HepG2 (cell line): Measurements from ENCODE around the gene JOSD1.

ENCODE experiments used
- BHLHE40 ChIP-seq: IDR thresholded peaks from 2 replicates; pipeline ENCODE4 v1.6.1; 2011; ENCODE audit warnings: low read length, improper control_type of control experiment
- EED ChIP-seq: sonication (generic); formaldehyde crosslinking; IDR thresholded peaks from 2 replicates; pipeline ENCODE4 v1.5.0; 2020; ENCODE audit warnings: mild to moderate bottlenecking, missing genetic modification reagents
- FOSL2 ChIP-seq: sonication (generic); formaldehyde crosslinking; IDR thresholded peaks from 2 replicates; pipeline ENCODE4 v1.4.0; 2020; ENCODE audit warnings: missing genetic modification reagents
- GABPA ChIP-seq, 2 experiments: IDR thresholded peaks; 2 replicates each; pipeline ENCODE4 v1.6.1; 2011 to 2016; ENCODE audit warnings: low read depth in 2 of 2, low read length in 1 of 2, missing biosample characterization in 1 of 2, missing genetic modification characterization in 1 of 2
- MEF2D ChIP-seq: sonication (generic); formaldehyde crosslinking; IDR thresholded peaks from 2 replicates; pipeline ENCODE4 v1.5.1; 2020; ENCODE audit warnings: mild to moderate bottlenecking, missing genetic modification reagents
- NCOR1 ChIP-seq: fragments of 200-600 bp; sonication (generic); IDR thresholded peaks from 2 replicates; pipeline ENCODE4 v1.7.0; 2017; ENCODE audit warnings: antibody characterized with exemption, low read length, borderline replicate concordance
- POLR2A ChIP-seq, 2 experiments: IDR thresholded peaks; 2 replicates each; pipeline ENCODE4 v1.6.1; 2011; ENCODE audit warnings: low read depth in 2 of 2, low read length in 2 of 2, mild to moderate bottlenecking in 1 of 2, moderate library complexity in 1 of 2; ENCODE audit not compliant: insufficient read depth in 1 of 2
- RBFOX2 ChIP-seq: fragments of 200-400 bp; formaldehyde crosslinking; IDR thresholded peaks from 2 replicates; pipeline ENCODE4 v1.6.1; 2017; ENCODE audit warnings: low read depth, mild to moderate bottlenecking, low read length
- SP1 ChIP-seq, 2 experiments: fragments of 450-650 bp in 1 of 2; sonication (generic) in 1 of 2; formaldehyde crosslinking in 1 of 2; IDR thresholded peaks; 2 replicates each; pipeline versions ENCODE4 v1.4.0 to v1.6.1; 2016 to 2020; ENCODE audit warnings: missing genetic modification reagents in 1 of 2
- SRF ChIP-seq: IDR thresholded peaks from 2 replicates; pipeline ENCODE4 v1.6.1; 2011; ENCODE audit warnings: mild to moderate bottlenecking, low read depth, low read length, moderate library complexity
- TGIF2 ChIP-seq: IDR thresholded peaks from 2 replicates; pipeline ENCODE4 v1.6.1; 2016; ENCODE audit warnings: control low read depth, missing compliant biosample characterization
- TF ChIP-seq, protein P1 (sequence below): sonication (generic); formaldehyde crosslinking; IDR thresholded peaks from 2 replicates; pipeline ENCODE4 v1.4.0; 2020; ENCODE audit warnings: missing genetic modification reagents
- TF ChIP-seq, protein P2 (sequence below): sonication (generic); formaldehyde crosslinking; conservative IDR thresholded peaks from 2 replicates; pipeline ENCODE4 v1.4.0; 2020; ENCODE audit warnings: missing genetic modification reagents

DNA sequence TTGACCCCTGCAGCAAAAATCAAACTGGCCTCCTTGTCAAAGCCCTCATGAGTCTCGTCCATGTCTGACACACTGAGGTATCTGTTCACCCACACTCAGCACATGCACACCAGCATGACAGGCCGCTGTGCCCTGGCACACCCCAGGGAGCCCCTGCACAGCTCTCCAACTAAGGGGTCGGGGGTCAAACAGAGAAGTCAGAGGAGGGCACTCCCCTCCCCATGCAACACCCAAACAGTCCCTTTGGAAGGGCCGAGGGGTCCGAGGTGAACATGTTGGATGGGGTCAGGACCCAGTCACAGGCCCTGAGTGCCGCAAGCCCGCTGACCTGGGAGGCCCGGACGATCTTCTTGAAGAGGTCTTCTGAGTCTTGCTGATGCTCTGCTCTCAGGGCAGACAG is 40.4 kb upstream of the JOSD1 start:
- no peak for TF ChIP-seq MEF2D
- no peak for TF ChIP-seq FOSL2 (CRISPR knock-in tag)
- no peak for TF ChIP-seq TGIF2 (CRISPR knock-in tag)
- no peak for TF ChIP-seq POLR2A (IDR thresholded peaks at IDR 0.05; ENCODE audit: insufficient read depth in 1 of 2, low read depth in 2 of 2, low read length in 2 of 2)
- no peak for TF ChIP-seq NCOR1
- no peak for TF ChIP-seq RBFOX2
- no peak for TF ChIP-seq SRF
- no peak for TF ChIP-seq GABPA (IDR thresholded peaks at IDR 0.05; ENCODE audit: low read depth, low read length)
- TF ChIP-seq GABPA (CRISPR knock-in tag; IDR thresholded peaks at IDR 0.05; ENCODE audit: low read depth), result no peak
- TF ChIP-seq BHLHE40, result no peak
- TF ChIP-seq, protein P1, sequence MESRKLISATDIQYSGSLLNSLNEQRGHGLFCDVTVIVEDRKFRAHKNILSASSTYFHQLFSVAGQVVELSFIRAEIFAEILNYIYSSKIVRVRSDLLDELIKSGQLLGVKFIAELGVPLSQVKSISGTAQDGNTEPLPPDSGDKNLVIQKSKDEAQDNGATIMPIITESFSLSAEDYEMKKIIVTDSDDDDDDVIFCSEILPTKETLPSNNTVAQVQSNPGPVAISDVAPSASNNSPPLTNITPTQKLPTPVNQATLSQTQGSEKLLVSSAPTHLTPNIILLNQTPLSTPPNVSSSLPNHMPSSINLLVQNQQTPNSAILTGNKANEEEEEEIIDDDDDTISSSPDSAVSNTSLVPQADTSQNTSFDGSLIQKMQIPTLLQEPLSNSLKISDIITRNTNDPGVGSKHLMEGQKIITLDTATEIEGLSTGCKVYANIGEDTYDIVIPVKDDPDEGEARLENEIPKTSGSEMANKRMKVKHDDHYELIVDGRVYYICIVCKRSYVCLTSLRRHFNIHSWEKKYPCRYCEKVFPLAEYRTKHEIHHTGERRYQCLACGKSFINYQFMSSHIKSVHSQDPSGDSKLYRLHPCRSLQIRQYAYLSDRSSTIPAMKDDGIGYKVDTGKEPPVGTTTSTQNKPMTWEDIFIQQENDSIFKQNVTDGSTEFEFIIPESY (CRISPR knock-in tag), result no peak
- TF ChIP-seq, protein P2, sequence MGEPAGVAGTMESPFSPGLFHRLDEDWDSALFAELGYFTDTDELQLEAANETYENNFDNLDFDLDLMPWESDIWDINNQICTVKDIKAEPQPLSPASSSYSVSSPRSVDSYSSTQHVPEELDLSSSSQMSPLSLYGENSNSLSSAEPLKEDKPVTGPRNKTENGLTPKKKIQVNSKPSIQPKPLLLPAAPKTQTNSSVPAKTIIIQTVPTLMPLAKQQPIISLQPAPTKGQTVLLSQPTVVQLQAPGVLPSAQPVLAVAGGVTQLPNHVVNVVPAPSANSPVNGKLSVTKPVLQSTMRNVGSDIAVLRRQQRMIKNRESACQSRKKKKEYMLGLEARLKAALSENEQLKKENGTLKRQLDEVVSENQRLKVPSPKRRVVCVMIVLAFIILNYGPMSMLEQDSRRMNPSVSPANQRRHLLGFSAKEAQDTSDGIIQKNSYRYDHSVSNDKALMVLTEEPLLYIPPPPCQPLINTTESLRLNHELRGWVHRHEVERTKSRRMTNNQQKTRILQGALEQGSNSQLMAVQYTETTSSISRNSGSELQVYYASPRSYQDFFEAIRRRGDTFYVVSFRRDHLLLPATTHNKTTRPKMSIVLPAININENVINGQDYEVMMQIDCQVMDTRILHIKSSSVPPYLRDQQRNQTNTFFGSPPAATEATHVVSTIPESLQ (CRISPR knock-in tag), result no peak
- no peak for TF ChIP-seq EED
- TF ChIP-seq SP1 (IDR thresholded peaks at IDR 0.05), result no peak
- TF ChIP-seq SP1 (CRISPR knock-in tag; IDR thresholded peaks at IDR 0.05), result no peak
